Measurements from ENCODE around the gene CLSTN1. TPM values are rescaled to one million over a fixed set of nuclear protein-coding genes. Genes with fewer than 3 reads are reported as not detected.

Gene CLSTN1
- total RNA-seq, 1 donor = 140 TPM

DNA sequence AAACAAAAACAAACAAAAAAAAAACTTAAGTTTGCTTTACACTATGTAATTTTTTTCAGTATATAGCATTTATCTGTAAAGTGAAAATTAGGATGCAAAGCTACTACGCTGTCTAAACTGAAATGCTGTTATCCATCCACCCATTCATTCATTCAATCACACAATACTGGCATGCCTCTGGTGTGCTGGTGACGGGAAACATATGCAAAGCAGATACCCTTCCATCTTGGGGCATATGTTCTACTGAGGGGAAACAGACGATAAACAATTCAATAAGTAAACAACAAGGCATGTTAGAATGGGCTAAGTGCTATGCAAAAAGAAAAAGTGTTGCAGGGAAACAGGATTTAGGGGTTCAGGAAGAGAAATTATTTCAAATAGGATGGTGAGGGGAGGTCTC, 3.2 kb downstream of the CLSTN1 start:
- Histone ChIP-seq H3K27ac (ENCODE audit: low read depth, low read length) (no peak overlapping the region), H3K79me2 (ENCODE audit: insufficient read depth, low read length) (peaks cover 71% of the 10 kb centered on the region), H2AFZ (ENCODE audit: low read length) (no peak overlapping the region), H3K4me2 (ENCODE audit: insufficient read depth, low read length) (no peak overlapping the region), H3K4me3 (ENCODE audit: insufficient read depth, low read length) (no peak overlapping the region), H4K20me1 (ENCODE audit: insufficient read depth, low read length) (peaks cover 24% of the 10 kb centered on the region), H3K9me3 (ENCODE audit: low read depth, low read length) (no peaks in the 10 kb centered on the region), H3K4me1 (ENCODE audit: insufficient read depth, low read length) (peaks cover 24% of the 10 kb centered on the region), H3K36me3 (ENCODE audit: insufficient read depth, low read length) (no peaks in the 10 kb centered on the region), H3K27me3 (ENCODE audit: insufficient read depth, low read length) (no peaks in the 10 kb centered on the region)
- TF ChIP-seq, protein P1, sequence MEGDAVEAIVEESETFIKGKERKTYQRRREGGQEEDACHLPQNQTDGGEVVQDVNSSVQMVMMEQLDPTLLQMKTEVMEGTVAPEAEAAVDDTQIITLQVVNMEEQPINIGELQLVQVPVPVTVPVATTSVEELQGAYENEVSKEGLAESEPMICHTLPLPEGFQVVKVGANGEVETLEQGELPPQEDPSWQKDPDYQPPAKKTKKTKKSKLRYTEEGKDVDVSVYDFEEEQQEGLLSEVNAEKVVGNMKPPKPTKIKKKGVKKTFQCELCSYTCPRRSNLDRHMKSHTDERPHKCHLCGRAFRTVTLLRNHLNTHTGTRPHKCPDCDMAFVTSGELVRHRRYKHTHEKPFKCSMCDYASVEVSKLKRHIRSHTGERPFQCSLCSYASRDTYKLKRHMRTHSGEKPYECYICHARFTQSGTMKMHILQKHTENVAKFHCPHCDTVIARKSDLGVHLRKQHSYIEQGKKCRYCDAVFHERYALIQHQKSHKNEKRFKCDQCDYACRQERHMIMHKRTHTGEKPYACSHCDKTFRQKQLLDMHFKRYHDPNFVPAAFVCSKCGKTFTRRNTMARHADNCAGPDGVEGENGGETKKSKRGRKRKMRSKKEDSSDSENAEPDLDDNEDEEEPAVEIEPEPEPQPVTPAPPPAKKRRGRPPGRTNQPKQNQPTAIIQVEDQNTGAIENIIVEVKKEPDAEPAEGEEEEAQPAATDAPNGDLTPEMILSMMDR (IDR thresholded peaks at IDR 0.05; ENCODE audit: extremely low read depth, low read depth, low read length) = no peak
- DNase-seq (ENCODE audit: insufficient read length, low spot score, missing footprints) = no peak

DNA sequence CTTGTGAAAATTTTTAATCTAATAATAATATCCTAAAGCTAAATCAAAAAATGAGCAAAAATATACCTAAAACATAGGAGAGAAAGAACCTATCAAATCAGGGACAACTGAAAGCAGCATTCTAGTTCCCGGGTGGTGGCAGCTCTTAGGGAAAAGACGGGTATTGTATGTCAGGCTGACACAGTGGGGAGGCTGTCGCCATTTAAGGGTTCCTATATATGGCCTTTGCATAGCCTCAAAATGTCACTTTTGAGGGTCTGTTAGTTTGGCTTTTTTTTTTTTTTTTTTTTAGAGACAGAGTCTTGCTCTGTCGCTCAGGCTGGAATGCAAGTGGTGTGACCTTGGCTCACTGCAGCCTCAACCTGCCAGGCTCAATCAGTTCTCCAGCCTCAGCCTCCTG, 6.0 kb downstream of the CLSTN1 start:
- Histone ChIP-seq H3K79me2 (ENCODE audit: insufficient read depth, low read length) (peaks cover 93% of the 10 kb centered on the region), H3K4me3 (ENCODE audit: insufficient read depth, low read length) (no peak overlapping the region), H3K36me3 (ENCODE audit: insufficient read depth, low read length) (no peaks in the 10 kb centered on the region), H3K9me3 (ENCODE audit: low read depth, low read length) (no peaks in the 10 kb centered on the region), H2AFZ (ENCODE audit: low read length) (no peak overlapping the region), H4K20me1 (ENCODE audit: insufficient read depth, low read length) (peaks cover 33% of the 10 kb centered on the region), H3K4me2 (ENCODE audit: insufficient read depth, low read length) (no peak overlapping the region), H3K27ac (ENCODE audit: low read depth, low read length) (no peak overlapping the region), H3K27me3 (ENCODE audit: insufficient read depth, low read length) (no peaks in the 10 kb centered on the region), H3K4me1 (ENCODE audit: insufficient read depth, low read length) (peaks cover 11% of the 10 kb centered on the region)
- TF ChIP-seq, protein P1 (IDR thresholded peaks at IDR 0.05; ENCODE audit: extremely low read depth, low read depth, low read length) = no peak
- DNase-seq (ENCODE audit: insufficient read length, low spot score, missing footprints) = no peak

DNA sequence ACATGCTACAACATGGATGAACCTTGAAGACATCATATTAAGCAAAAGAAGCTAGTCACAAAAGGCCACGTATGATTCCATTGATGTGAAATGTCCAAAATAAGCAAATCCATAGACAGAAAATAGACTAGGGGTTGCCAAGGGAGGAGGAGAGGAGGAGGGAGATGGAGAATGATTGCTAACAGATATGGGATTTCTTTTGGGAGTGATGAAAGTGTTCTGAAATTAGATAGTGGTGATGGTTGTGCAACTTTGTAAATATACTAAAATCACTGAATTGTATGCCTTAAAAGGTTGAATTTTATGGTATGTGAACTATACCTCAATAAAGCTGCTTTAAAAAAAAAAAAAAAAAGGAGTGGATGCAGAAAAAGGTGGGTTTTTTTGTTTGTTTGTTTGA, 7.6 kb downstream of the CLSTN1 start:
- no peak overlapping the region for H2AFZ ChIP-seq (ENCODE audit: low read length)
- peaks cover 91% of the 10 kb centered on the region for H3K79me2 ChIP-seq (ENCODE audit: insufficient read depth, low read length)
- no peak overlapping the region for H3K27ac ChIP-seq (ENCODE audit: low read depth, low read length)
- TF ChIP-seq, protein P1 (IDR thresholded peaks at IDR 0.05; ENCODE audit: extremely low read depth, low read depth, low read length) = no peak
- H3K9me3 ChIP-seq (ENCODE audit: low read depth, low read length) = no peaks in the 10 kb centered on the region
- H3K4me1 ChIP-seq (ENCODE audit: insufficient read depth, low read length) = peaks cover 4% of the 10 kb centered on the region
- no peaks in the 10 kb centered on the region for H3K36me3 ChIP-seq (ENCODE audit: insufficient read depth, low read length)
- H4K20me1 ChIP-seq (ENCODE audit: insufficient read depth, low read length) = peaks cover 33% of the 10 kb centered on the region
- H3K27me3 ChIP-seq (ENCODE audit: insufficient read depth, low read length) = no peaks in the 10 kb centered on the region
- no peak for DNase-seq (ENCODE audit: insufficient read length, low spot score, missing footprints)
- H3K4me2 ChIP-seq (ENCODE audit: insufficient read depth, low read length) = no peak overlapping the region
- no peak overlapping the region for H3K4me3 ChIP-seq (ENCODE audit: insufficient read depth, low read length)

DNA sequence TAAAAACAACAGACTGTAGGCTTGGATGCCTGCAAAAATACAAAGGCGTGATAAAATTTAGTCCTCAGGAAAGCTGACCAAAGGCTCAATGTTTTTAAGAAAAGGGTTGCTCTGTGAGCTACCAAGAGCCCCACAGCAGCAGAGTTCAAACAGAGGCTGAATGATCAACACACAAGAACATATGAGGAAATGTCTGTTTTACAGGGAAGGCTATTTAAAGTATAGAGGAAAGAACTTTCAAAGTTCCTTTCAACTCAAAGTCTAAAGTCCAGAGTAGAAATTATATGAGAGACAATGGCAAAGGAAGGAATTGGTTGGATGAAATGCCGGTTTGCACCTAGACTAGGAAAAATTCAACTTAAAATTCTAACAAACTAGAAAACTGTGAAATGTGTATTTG, 8.6 kb downstream of the CLSTN1 start:
- no peak overlapping the region for H2AFZ ChIP-seq (ENCODE audit: low read length)
- H3K79me2 ChIP-seq (ENCODE audit: insufficient read depth, low read length) = peaks cover 89% of the 10 kb centered on the region
- TF ChIP-seq, protein P1 (IDR thresholded peaks at IDR 0.05; ENCODE audit: extremely low read depth, low read depth, low read length) = no peak

More for the DNA sequence above, 8.6 kb downstream of the CLSTN1 start:
- H3K27ac ChIP-seq (ENCODE audit: low read depth, low read length) = no peak overlapping the region
- H3K4me1 ChIP-seq (ENCODE audit: insufficient read depth, low read length) = peaks cover 4% of the 10 kb centered on the region
- H3K27me3 ChIP-seq (ENCODE audit: insufficient read depth, low read length) = no peaks in the 10 kb centered on the region
- H3K4me2 ChIP-seq (ENCODE audit: insufficient read depth, low read length) = no peak overlapping the region
- peaks cover 32% of the 10 kb centered on the region for H4K20me1 ChIP-seq (ENCODE audit: insufficient read depth, low read length)
- H3K36me3 ChIP-seq (ENCODE audit: insufficient read depth, low read length) = no peaks in the 10 kb centered on the region
- no peaks in the 10 kb centered on the region for H3K9me3 ChIP-seq (ENCODE audit: low read depth, low read length)
- no peak for DNase-seq (ENCODE audit: insufficient read length, low spot score, missing footprints)
- H3K4me3 ChIP-seq (ENCODE audit: insufficient read depth, low read length) = no peak overlapping the region
